GM21723 (cell line): ENCODE measurements around the gene PIGT.
A peak's percentile ranks its signal among the peaks of the same experiment; 100 is the strongest.

ENCODE experiments used
- ATAC-seq: cut with Tn5 transposase; IDR thresholded peaks from one replicate; pipeline ENCODE4 v1.9.1; 2021; ENCODE audit warnings: mild to moderate bottlenecking, moderate library complexity; ENCODE audit not compliant: unreplicated experiment

PIGT gene

DNA sequence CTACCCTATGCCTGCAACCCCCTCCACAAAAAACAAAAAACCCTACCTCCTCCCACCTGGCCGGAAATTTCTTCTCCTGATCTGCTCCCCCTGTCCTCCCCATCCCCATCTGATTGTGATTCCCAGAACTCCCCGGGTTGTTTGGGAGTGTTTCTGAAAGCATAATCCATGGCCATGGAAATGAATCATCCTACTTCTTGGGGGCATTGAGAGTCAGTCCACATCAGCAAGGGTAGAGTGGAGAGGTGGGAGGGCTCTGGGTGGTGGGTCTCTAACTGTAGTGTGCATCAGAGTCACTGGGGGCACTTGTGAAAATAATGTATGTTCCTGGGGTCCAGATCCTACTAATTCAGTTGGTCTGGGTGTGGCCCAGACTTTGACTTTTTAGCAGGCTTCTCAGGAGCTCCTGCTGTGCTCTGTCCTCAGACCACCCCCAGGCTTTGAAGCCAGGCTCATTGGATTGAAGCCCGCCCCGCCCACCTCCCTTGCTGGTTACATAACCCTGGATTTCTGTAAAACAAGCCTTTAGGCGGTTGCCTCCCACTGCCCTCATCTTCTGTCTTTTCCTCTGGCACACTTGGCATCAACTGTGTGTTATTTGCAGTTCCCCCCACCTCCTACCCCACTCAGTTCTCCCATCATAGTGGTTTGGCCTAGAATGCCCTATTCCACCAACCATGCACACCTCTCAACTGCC, 10.5 kb downstream of the PIGT start:
- no peak for ATAC-seq

DNA sequence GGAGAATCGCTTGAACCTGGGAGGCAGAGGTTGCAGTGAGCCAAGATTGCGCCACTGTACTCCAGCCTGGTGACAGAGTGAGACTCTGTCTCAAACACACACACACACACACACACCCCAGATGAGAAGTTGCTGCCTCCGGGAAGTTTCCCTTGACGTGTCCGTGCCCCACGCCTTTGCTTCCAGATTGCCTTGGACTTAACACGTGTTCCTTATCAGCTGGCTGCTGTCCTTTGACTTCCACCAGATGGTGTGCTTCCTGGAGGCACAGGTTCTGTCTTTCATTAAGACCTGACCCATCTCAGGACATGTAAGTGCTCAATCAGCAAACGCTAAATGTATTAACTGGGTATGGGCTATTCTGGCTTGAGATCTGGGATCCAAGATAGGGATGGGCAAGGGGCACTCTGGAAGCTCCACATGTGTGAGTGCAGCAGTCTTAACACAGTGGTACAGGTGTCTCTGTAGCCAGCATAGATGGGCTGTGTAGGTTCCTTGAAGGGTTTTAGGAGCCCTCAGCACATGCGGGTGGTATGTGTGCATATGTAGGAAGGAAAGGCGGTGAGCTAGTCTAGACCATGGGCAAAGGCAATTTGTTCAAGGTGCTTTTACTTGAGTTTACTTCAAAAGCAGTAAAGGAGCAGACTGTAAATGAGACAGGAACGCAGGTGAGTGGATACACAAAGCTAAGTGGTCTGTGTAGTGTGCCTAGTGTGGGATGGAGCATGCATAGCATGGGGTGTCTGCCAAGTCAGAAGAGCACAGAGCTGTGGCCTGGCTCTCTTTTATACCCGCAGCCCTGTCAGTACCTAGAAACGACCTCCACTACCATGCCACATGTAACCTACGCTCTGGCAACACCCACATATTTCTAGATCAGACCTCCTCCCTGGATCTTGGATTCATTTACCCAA, 11.6 kb downstream of the PIGT start:
- no peak for ATAC-seq

DNA sequence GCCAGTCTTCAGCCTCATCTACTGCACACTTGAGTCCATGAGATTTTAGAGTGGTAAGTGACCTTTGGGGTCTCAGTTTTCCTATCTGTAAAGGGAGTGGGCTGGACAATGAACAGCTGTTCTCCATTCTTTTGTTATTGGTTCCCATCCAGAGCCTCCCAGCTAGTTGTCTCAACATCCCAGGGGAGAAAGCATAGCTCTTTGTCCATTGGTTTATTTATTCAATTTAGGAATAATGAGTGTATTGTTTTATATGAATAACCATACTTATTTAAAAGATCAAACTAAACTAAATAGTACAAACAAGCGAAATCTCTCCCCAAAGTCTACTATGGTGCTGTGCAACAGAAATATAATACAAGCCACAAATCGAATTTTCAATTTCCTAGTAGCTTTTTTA, 13.7 kb downstream of the PIGT start:
- ATAC-seq, result no peak

DNA sequence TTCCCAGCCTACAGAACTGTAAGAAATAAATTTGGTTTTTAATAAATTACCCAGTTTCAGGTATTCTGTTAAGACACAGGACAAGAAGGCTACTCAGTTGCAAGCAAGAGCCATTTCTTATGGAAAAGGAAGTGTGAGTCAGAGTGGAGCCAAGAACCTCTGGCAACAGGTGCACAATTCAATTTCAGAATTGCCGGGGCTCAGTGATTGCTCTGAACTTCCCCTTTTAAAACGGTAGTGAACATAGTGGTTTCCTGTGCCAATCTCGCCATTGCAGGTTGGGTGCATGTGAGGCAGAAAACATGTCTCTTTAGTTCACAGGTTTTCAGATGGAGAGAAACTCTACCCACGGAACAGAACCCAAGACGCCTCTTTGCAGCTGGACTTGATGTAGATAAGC, 16.4 kb downstream of the PIGT start:
- peak; percentile 71 for ATAC-seq

DNA sequence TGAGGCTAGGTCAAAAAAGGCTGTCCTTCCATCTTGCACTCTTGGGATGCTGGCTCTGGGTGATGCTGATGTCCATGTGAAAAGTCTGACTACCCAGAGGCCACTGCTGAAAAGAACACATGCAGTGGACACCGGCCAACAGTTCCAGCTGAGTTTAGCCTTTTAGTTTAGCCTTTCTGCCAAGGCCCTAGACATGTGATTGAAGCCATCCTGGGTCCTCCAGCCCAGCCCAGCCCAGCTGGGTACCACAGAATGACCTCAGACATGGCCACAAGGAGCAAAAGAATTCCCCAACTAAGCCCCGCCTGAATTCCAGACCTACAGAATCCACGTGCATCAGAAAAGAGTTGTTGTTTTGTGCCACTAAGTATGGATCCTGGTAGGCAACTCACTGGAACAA, 17.4 kb downstream of the PIGT start:
- ATAC-seq, result no peak

DNA sequence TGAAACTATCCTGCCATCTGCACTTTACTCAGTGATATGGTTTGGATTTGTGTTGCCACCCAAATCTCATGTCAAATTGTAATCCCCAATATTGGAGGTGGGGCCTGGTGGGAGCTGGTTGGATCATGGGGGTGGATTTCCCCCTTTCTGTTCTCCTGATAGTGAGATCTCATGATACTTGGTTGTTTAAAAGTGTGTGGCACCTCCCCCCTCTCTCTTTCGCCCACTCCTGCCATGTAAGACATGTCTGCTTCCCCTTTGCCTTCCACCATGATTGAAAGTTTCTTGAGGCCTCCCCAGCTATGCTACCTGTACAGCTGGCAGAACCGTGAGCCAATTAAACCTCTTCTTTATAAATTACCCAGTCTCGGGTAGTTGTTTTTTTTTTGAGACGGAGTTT, 18.0 kb downstream of the PIGT start:
- no peak for ATAC-seq

DNA sequence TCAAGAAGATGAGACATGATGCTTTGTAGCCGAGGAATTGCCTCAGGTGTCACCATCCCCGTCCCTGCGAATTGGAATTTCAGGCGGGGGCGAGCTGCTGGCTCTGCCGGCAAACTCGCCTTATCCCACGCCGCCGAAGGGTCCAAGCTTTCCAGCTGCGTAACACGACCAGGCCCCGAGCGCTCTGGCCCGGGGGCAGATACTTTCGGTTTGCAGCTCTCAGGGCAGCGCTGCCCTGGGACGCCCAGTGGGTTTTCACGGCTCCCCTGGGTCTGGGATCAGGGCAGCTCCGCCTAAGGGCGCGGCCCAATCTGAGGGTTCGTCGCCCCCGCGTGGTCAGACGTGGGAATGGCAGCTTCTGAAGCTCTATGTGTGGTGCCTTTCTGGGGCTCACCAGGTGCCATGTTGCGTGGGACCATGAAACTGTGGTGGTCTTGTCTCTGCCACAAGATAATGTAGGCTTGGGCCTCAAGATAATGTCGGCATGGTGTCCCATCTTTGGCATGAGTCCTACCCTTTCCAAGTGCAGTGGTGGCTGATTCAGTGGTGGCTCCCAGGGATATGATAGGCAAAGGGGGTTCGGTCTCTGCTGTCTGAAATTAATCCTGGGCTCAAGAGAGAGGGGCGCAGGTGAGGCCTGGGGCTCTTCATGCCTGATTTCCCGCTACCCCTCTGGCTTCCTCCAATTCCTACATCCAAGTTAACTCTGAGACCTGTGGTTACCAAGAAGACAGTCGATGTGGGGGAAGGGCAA, 21.0 kb downstream of the PIGT start:
- ATAC-seq, result peak; percentile 75

DNA sequence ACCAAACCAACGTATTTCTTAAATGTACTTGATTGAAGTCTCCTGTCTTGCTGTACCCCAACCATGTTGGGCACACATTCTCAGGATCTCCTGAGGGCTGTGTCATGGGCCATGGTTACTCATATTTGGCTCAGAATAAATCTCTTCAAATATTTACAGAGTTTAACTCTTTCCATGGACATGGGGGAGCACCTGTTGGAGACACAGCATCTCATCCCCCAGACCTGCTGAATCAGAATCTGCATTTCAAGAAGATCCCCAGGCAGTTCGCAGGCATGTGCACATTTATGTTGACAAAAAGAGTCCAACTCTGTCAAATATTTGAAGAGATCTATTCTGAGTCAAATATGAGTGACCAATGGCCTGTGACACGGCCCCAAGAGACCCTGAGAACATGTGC, 24.5 kb downstream of the PIGT start:
- no peak for ATAC-seq

DNA sequence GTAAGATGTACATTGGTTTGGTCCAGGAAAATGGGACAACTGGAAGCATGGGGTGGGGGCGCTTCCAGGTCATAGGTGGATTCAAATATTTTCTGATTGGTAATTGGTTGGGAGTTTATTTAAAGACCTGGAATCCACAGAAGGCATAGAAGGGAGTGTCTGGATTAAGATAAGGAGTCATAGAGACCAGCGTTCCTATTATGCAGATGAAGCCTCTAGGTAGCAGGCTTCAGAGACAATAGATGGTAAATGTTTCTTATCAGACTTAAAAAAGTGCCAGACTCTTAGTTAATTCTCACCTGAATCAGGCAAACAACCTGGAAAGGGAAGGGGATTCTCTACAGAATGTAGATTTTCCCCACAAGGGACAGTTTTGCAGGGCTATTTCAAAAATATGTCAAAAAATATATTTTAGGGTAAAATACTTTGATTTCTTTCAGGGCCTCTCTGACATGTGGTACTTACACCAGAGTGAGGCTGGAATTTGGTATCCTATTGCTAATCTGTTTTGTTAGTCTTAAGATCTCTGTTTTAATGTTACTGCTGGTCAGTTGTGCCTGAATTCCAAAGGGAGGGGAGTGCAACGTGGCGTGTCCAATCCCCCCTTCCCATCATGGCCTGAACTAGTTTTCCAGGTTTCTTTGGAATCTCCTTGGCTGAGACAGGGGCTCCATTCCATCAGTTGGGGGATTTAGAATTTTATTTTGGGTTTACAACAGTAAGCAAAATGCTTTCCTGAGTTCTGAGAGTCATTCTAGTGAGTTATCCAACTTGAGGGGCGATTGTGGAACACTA, 25.1 kb downstream of the PIGT start:
- ATAC-seq, result no peak

DNA sequence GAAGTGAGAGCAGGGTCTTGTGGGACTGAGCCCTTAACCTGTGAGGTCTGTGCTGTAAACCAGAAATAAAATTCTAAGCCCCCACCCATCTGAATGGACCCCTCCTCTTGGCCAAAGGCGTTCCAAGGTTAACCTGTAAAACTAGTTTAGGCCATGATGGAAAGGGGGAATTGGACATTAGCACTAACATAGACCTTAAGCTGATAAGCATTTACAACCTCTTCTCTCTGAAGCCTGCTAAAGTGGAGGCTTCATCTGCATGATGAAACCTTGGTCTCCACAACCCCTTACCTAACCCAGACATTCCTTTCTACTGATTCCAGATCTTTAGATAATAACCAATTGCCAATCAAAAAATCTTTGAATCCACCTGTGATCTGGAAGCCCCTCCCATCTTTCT, 25.8 kb downstream of the PIGT start:
- ATAC-seq, result no peak

DNA sequence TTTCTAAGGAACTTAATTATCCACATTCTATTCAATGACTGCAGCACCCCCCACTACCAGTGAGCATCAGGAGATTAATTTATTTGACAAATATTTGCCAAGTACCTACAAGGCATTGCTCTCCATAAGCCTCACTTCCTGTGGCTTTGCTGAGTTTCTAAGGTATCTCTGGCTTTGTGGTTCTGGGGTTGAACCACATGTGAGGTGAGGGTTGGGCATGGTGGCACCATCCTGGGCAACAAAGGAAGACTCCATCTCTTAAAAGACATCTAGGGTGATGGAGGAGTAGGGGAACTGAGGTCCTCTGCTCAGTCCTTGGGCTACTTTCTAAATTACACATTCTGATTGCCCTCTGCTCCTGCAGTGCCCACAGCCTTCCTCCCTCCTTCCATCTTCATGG, 28.1 kb downstream of the PIGT start:
- no peak for ATAC-seq

DNA sequence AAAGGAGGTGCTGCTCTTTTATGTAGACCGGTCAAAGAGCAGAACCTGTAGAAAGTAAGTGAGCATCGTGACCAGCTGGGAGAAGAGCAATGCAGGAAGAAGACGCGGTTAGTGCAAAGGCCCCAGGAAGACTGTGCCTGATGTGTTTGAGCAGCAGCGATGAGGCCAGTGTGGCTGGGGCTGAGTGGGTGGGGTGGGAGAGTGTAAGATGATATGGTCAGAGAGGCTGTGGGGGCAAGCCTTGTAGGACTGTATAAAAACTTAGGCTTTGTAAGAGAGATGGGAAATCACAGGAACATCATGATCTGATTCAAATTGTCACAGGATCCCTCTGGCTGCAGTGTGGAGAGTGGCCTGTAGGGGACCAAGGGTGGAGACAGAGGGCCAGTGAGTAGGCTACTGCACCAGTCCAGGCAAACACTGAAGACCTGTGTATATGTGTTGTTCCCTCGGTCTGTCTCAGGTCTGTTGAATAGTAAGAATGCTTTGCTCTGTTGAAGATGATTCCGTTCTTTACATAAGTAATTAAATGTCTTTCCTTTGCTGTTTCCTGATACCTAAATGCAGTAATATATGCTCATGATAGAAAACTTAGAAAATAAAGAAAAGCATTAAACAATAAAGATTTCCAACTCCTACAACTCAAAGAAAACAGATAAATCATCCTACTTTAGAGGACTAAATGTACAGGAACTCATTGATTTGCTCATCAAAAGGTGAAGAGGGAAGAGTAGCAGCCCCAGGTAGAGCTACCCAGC, 30.0 kb downstream of the PIGT start:
- no peak for ATAC-seq

DNA sequence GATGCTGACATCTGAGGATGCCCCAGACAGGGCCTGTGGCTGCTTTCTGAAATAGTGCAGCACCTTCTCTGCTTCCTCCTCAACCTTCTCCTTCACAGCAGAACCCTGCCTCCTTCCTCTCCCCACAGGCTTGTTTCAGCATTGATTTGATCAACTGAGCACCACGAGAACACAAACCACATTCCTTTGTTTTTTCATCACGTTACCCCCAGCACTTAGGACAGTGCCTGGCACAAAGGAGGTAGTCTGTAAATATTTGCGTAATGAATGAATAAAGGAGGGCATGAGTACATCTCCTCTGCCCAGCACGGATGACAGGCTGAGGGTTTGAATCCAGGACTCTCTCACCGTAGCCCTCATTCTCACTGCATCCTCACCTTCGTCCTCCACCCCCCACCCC, 32.3 kb downstream of the PIGT start:
- ATAC-seq, result no peak

DNA sequence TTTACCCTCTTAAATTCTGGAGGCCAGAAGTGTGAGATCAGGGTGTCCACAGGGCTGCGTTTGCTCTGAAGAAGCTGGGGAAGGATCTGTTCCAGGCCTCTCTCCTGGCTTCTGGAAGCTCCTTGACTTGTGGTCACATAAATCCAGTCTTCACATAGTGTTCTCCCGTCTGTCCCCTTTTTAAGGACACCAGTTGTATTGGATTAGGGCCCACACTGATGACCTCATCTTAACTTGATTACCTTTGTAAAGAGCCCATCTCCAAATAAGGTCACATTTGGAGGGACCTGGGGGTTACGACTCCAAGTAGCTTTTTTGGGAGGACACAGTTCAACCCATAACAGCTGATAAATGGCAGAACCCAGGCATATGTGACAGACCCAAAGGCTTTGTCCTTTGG, 33.6 kb downstream of the PIGT start:
- no peak for ATAC-seq

DNA sequence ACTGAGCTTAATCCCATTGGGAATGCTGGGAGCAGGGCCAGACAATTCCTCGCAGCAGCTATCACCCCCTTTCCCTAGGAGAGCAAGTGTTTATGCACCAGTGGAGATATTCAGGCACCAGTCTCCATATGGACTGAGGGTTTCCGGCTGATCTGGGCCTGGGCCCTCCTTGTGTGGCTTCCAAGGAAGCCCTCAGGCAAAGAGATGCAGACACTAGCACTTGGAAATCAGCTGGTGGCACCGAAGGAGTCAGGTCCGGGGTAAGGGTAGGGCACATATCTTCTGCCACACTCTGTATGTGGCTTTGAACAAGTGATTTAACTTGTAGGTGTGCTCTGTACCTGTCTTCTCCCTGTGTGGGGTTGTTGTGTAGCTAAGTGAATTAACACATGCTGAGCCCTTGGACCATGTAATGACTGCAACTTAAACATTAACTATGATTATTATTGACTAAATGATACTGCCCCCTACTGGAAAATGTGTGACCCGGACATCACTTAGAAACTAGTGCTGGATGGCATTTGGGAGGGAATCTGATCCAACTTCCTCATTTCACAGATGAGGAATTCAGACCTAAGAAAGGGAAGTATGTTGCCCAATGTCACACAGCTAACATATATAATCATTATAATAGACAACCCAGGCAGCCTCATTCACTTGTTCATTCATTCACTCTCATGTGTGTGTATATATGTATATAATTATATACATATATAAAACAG, 34.3 kb downstream of the PIGT start:
- no peak for ATAC-seq

DNA sequence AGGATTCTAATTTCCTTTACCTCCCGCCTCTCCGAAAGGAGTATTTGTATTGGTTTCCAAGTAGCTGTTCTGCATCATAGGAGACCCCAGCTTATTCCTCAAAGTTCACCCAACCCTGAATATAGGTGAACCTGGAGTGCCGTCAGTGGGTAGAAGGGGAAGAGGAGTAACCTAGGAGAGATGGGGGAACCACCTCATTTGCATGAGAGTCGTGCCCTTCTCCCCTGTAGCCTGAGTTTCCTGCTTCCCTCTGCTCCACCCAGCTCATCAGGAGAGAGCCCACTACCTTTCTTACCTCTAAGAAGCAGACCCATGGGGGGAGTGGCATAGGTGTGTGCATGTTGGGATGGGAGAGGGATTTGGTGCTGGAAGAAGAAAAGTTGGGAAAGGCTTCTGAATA, 36.3 kb downstream of the PIGT start:
- no peak for ATAC-seq

DNA sequence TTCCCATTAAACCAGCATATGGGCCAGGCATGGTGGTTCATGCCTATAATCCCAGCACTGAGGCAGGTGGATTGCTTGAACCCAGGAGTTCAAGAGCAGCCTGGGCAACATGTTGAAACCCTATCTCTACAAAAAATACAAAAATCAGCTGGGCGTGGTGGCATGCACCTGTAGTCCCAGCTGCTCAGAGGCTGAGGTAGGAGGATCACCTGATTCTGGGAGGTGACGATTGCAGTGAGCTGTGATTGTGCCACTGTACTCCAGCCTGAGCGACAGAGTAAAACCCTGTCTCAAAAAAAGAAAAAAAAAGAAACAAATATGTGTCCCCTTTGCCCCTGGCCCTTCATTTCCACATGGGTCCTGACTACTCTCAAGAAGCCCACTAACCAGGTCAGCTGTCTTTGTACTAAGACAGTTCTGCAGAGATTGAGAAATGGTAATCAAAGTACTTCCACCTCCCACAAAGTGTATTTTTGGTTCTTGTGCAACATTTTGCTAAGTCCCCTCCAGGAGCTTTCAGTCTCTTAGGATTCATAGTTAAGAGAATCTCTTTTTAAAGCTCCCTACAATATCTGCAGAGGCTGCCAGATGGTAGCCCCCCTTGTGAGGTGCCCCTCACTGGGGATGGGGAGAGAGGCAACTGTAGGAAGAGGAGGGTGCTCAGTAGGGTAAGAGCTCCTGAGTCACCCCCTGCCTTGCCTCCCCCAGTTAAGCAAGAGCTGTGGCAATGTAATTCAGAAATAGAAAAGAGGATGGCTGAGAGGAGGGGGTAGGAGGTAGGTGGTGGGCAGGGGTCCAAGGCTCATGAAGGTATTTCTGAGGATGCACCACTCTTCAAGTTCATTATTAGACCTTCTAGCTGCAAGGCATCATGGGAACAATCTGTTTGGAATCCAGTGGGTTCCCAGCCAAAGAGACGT, 37.1 kb downstream of the PIGT start:
- no peak for ATAC-seq

DNA sequence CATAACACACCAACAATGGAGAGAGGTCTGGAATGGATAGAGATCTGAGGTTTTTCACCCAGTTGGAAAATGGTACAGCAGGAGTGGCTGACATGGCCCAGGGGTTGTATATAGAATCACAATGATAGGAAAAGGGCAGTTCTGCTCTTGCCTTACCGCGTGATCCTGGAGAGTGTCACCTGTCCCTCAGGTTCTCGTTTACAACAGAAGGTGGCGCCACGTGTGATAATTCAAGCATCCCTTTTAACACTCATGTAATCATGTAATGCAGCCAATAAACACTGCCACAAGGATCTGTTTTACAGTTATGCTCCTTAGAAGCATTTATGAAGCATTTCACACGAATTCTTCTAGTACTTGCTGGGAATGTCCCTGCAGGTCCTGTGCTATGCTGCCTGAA, 40.7 kb downstream of the PIGT start:
- no peak for ATAC-seq
